ENCODE data around the gene PTPN1. TPM values are rescaled to one million over a fixed set of nuclear protein-coding genes. Genes with fewer than 3 reads are reported as not detected.

The PTPN1 gene
- total and polyA plus RNA-seq, 2 of the 13 experiments (the other 11 are each of a cell fraction or from before 2014, with no cell fraction given), result 17.7 to 37.2 TPM

DNA sequence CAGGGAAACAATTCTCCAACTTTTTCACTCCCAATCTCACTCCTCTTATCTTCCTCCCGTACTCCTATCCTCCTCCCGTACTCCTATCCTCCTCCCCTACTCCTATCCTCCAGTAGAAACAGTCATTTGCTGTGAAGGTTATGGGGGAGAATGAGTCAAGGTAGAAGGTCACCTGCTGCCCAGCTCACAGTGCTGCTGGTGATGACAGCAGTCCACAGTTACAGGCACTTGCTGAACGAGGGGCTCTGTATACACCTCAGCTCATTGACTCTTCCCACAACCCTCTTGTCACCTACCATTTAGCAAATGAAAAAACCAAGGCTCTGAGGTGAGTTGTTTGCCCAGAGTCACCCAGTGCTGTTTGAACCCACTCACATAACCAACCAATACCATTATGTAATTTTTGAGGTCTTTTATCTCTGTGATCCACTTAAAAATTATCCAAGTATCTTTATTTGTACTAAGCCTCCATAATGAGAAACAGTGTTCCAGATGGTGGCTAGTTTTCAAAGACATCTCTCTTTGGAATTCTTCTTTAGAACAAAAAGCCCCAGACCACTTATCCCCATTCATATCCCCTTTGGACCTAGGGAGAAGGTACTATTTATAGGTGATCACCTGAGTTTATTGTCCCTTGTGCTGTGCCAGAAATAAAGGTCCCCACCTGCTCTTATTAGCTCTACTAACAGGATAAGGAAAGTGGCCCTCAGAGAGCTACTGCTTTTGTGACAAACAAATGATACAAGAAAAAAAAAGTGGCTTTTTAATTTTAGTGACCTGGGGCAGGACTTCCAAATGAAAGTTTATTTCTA, 53.2 kb downstream of the PTPN1 start (continued):
- no peak for TF ChIP-seq ZNF737 (CRISPR knock-in tag; IDR thresholded peaks at IDR 0.05; ENCODE audit: borderline replicate concordance)
- TF ChIP-seq CSRNP2 (CRISPR knock-in tag; conservative IDR thresholded peaks at IDR 0.05; ENCODE audit: low read depth), result no peak
- no peak for TF ChIP-seq CENPX (CRISPR knock-in tag; IDR thresholded peaks at IDR 0.05)
- TF ChIP-seq ZNF30 (CRISPR knock-in tag; IDR thresholded peaks at IDR 0.05), result no peak
- TF ChIP-seq NBN (conservative IDR thresholded peaks at IDR 0.05), result no peak
- no peak for TF ChIP-seq FOXO1 (CRISPR knock-in tag; IDR thresholded peaks at IDR 0.05)
- TF ChIP-seq, protein P1, sequence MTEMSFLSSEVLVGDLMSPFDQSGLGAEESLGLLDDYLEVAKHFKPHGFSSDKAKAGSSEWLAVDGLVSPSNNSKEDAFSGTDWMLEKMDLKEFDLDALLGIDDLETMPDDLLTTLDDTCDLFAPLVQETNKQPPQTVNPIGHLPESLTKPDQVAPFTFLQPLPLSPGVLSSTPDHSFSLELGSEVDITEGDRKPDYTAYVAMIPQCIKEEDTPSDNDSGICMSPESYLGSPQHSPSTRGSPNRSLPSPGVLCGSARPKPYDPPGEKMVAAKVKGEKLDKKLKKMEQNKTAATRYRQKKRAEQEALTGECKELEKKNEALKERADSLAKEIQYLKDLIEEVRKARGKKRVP (CRISPR knock-in tag; IDR thresholded peaks at IDR 0.05), result no peak
- no peak for TF ChIP-seq GATA4 (IDR thresholded peaks at IDR 0.05; ENCODE audit: borderline replicate concordance, low read depth)
- TF ChIP-seq ZNF766 (CRISPR knock-in tag; IDR thresholded peaks at IDR 0.05; ENCODE audit: borderline replicate concordance), result no peak
- no peak for TF ChIP-seq ZNF17 (CRISPR knock-in tag; IDR thresholded peaks at IDR 0.05)
- no peak for TF ChIP-seq ZNF562 (CRISPR knock-in tag; IDR thresholded peaks at IDR 0.05; ENCODE audit: borderline replicate concordance)
- no peak for TF ChIP-seq AFF4 (CRISPR knock-in tag; IDR thresholded peaks at IDR 0.05)
- TF ChIP-seq FOSL1 (CRISPR knock-in tag; IDR thresholded peaks at IDR 0.05; ENCODE audit: borderline replicate concordance), result no peak
- no peak for TF ChIP-seq NR3C1 (CRISPR knock-in tag; IDR thresholded peaks at IDR 0.05)
- TF ChIP-seq ZBTB39 (CRISPR knock-in tag; IDR thresholded peaks at IDR 0.05), result no peak
- no peak for TF ChIP-seq ZNF782 (CRISPR knock-in tag; IDR thresholded peaks at IDR 0.05; ENCODE audit: borderline replicate concordance)
- TF ChIP-seq ZNF431 (CRISPR knock-in tag; IDR thresholded peaks at IDR 0.05; ENCODE audit: borderline replicate concordance, low read depth), result no peak
- TF ChIP-seq JARID2 (CRISPR knock-in tag; IDR thresholded peaks at IDR 0.05; ENCODE audit: insufficient replicate concordance), result no peak
